SHP77 treated with DMSO at 0.1 percent for 48 hours (cell line): ENCODE data around the gene SIGLEC15.
"Not testable (repeated sequence)": the region's sequence is repeated elsewhere in the genome, so short reads cannot be mapped to it uniquely, and the experiment has no call there.

Experiments used
- DNase-seq: peaks from one replicate; lab custom pipeline; 2025; lab: John Stamatoyannopoulos, UW

The SIGLEC15 gene

DNA sequence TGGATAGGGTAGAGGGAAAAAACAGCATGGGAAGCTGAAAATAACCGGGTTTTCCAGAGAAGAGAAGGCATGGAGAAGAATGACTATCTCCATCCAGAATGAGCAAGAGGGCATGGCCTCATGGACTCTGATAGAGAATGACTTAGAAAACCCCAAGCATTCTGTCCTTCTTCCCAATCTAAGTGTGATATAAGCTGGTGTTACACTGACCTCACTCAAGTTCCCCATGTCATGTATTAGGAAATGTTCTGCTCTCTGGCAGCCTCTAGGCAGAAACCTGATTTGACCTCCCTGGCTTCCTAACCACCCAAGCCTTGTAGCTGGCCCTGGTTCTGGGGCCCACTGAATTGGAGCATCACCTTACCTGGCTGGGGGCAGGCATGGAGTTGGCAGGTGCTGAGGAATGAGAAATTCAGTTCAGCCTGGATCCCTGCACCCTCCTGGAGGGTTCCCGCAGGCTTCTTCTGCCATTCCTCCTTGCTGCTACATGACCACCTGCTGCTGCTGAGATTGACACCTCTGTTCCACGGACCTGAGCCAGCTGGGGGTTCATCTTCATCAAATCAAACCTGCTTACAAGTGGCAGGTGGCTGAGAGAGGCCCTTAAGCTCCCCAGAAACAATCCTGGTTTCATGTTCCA is 5.2 kb upstream of the SIGLEC15 start:
- no peak for DNase-seq

GRCh38 chr18:45821026-45821425 is 4.4 kb upstream of the SIGLEC15 start:
- no peak for DNase-seq

GRCh38 chr18:45821711-45822110 is 3.8 kb upstream of the SIGLEC15 start:
- DNase-seq, result no peak

GRCh38 chr18:45826084-45826483 is 609 bp downstream of the SIGLEC15 start:
- DNase-seq, result no peak

DNA sequence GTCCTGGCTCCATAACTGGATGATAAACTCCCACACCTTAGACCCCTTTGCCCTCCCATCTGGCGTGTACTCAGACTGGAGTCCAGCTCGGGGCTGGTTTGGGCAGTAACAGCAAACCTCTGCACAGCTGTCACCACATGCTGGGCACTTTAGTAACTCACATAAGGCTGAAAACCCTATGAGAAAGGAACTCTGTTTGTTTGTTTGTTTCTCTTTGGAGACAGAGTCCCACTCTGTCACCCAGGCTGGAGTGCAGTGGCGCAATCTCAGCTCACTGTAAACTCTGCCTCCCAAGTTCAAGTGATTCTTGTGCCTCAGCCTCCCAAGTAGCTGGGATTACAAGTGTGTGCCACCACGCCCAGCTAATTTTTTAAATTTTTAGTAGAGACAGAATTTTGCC is 1.2 kb downstream of the SIGLEC15 start:
- not testable (repeated sequence) for DNase-seq

GRCh38 chr18:45828917-45829811 is 3.7 kb downstream of the SIGLEC15 start:
- no peak for DNase-seq

DNA sequence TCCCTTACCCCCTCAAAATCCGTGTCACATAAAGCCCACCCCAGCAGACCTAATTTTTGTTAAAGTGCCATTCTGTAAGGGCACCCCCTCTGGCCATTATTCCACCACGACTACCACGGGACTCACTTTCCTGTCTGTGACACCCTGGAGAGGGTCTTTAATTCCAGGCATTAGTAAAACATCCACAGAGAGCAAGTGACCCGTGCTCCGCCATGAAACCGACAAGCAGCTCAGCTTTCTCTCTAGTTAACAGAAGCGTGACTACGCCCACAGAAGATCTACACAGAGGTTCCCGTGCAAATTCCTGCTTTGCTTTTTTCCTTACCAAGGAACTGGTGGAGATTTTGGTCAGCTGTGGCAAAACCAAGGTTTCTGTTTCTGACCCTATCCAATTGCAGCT is 4.4 kb downstream of the SIGLEC15 start:
- DNase-seq, result no peak

GRCh38 chr18:45830917-45831316 is 5.4 kb downstream of the SIGLEC15 start:
- DNase-seq, result no peak

DNA sequence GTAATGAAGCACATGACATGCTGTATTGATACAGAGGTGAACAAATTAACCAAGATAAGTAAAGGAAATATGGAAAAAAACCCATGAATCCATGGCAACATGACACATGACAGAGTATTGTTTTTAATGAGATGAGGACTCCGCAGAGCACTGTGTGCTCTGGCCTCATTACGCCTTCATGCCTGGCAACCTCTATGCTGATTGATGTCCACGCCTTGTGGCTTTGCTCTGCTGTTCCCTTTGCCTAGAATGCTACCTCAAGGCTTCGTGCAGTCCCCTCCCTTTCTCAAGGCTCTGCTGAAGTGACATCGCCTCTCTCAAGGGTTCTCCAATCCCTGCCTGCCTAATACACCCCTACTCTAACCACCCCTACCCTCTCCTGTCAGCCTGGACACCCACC is 8.4 kb downstream of the SIGLEC15 start:
- DNase-seq, result no peak

DNA sequence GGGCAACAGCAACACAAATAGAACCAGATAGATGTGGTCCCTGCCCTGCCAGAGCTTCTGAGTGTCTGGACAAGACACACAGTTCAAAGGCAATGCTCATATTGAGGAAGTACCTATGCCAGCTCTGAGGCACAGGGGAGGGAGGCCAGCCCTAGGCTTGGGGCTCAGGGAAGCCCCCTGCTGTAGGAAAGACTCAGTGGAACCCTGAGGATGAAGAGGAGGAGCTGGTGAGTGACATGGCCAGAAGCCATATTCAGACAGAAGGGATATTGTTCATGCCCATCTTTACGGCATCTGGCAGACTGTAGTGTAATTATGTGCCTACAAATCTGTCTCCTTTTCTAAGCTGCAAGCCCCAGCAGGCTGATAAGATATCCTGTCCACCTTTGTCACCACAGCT is 8.8 kb downstream of the SIGLEC15 start:
- no peak for DNase-seq

DNA sequence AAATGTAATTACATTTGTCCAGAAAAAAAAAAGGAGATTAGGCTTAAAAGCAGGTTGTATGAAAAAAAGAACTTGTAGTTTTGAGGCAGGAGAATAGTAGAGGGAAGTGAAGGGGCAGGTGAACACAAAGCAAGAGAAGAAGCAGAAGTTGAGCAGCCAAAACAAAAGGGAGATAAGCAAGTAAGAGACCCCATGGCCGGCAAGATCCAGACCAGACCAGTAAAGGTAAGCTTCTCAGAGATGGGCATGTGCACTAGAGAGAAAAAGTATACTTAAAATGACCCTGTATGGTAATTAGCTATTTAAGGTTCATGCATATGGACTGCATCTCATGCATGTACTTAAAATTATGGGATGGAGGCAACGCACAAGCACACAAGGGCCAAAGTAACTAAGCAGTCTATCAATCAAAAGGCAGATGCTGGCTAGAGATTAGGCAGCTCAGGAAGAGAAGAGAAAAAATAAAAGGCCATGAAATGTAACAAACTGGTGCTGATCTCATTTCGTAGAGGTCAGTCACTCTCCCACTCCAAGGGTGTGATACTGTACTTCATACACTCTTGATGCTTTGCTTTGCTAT is 9.7 kb downstream of the SIGLEC15 start:
- no peak for DNase-seq

- DNase-seq, result no peak
Observed at GRCh38 chr18:45836242-45837205, 11.0 kb downstream of the SIGLEC15 start.

GRCh38 chr18:45837283-45838070 is 12.0 kb downstream of the SIGLEC15 start:
- no peak for DNase-seq

GRCh38 chr18:45838302-45839070 is 13.0 kb downstream of the SIGLEC15 start:
- DNase-seq, result no peak

DNA sequence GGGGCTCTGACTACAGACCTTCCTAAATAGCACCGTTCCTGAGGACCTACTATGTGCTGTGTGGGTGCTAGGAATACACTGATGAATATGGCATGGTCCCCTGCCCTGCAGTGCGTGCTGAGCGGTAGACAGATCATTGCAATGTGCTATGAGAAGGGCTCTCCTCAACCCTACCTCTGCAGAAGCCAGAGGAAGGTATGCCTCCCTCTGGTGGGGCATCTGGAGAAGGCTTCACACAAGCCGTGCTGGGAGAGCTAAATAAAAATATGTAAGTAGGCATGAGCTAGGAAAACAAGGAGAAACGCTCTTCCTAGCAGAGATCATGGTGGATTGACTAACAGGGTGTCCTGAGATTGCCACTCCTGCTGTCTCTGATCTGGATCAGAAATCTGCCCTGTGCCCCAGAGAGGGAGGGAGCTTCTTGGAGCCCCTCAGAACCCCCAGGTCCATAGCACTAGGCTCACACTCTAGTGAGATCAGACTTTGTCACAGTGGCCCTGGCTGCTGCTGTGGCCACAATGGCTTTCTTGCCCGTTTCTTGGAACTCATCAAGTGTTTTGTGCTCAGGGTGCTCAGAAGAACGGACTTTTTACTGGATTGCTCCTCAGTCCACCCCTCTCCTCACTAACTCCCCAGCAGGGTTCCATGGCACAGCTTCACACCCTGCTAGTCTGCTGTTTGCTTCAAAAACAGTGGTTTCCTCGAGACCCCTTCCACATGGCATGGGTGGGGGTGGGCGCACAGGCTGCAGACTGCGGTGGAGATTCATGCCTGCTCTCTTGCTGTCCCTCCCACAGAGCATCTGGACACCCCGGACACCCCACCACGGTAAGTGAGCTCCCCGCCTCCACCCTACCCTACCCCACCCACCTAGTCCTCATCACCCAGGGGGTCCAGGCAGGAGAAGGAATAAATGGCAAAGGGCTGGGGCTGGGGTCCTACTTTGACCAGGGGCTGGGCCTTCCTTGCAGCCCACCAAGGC is 14.2 kb downstream of the SIGLEC15 start:
- DNase-seq, result no peak

GRCh38 chr18:45841060-45841764 is 15.7 kb downstream of the SIGLEC15 start:
- DNase-seq, result no peak

DNA sequence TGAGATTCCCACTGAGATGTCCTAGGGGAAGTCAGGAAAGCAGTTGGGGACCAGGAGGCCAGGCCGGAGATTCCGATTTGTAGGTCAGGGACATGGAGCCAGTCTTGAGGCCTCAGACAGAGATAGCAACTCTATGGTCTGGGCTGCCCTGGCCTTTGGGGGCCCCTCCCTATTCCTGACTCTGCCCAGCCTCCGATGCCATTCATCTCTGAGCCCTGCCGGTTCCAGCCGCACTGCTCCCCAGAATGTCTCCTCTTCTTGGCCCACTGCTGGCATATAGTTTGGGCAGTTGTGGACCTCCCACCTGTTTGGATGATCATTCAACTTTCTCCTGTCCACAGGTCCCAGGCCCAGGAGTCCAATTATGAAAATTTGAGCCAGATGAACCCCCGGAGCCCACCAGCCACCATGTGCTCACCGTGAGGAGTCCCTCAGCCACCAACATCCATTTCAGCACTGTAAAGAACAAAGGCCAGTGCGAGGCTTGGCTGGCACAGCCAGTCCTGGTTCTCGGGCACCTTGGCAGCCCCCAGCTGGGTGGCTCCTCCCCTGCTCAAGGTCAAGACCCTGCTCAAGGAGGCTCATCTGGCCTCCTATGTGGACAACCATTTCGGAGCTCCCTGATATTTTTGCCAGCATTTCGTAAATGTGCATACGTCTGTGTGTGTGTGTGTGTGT is 16.4 kb downstream of the SIGLEC15 start:
- no peak for DNase-seq

- no peak for DNase-seq
Observed at GRCh38 chr18:45843019-45843418, 17.5 kb downstream of the SIGLEC15 start.
